ENCODE measurements around the gene GRK5.

GRK5 gene

GRCh38 chr10:119393421-119393820, 186.1 kb downstream of the GRK5 start:
- no peak overlapping the region for H3K4me3 ChIP-seq (ENCODE audit: low read depth in 1 of 2, low read length in 2 of 2)
- peaks cover 4% of the 10 kb centered on the region; the same call in 1 of the 2 replicates for H3K36me3 ChIP-seq (ENCODE audit: insufficient read depth, low read length)
- no peak overlapping the region for H3K4me2 ChIP-seq (ENCODE audit: insufficient read depth, low read length)
- no peak for ATAC-seq (ENCODE audit: insufficient read depth, low read depth)
- H3K9ac ChIP-seq (ENCODE audit: low read depth, low read length) = no peak overlapping the region
- no peak overlapping the region for H3K27ac ChIP-seq (ENCODE audit: low read length)
- H3K9me3 ChIP-seq (ENCODE audit: insufficient read depth, low read length, severe bottlenecking) = no peaks in the 10 kb centered on the region
- no peak for DNase-seq
- H3K4me1 ChIP-seq (ENCODE audit: insufficient read depth, low read length) = no peaks in the 10 kb centered on the region
- no peaks in the 10 kb centered on the region for H3K79me2 ChIP-seq (ENCODE audit: insufficient read depth, low read length)
- H2AFZ ChIP-seq (ENCODE audit: low read depth, low read length) = no peak overlapping the region
- H3K27me3 ChIP-seq (ENCODE audit: insufficient read depth, low read length, poor library complexity) = no peaks in the 10 kb centered on the region
- no peak for TF ChIP-seq CTCF (IDR thresholded peaks at IDR 0.05; ENCODE audit: borderline replicate concordance, extremely low read depth, low read length, poor library complexity, severe bottlenecking)
- TF ChIP-seq EZH2 (IDR thresholded peaks at IDR 0.05; ENCODE audit: borderline replicate concordance, low read depth, low read length, severe bottlenecking) = no peak
- no peaks in the 10 kb centered on the region for H4K20me1 ChIP-seq (ENCODE audit: insufficient read depth, low read length)

GRCh38 chr10:119393845-119394244, 186.5 kb downstream of the GRK5 start:
- no peak overlapping the region for H3K9ac ChIP-seq (ENCODE audit: low read depth, low read length)
- no peak overlapping the region for H3K27ac ChIP-seq (ENCODE audit: low read length)
- TF ChIP-seq CTCF (IDR thresholded peaks at IDR 0.05; ENCODE audit: borderline replicate concordance, extremely low read depth, low read length, poor library complexity, severe bottlenecking) = no peak
- no peak for TF ChIP-seq EZH2 (IDR thresholded peaks at IDR 0.05; ENCODE audit: borderline replicate concordance, low read depth, low read length, severe bottlenecking)
- H3K36me3 ChIP-seq (ENCODE audit: insufficient read depth, low read length) = peaks cover 4% of the 10 kb centered on the region; the same call in 1 of the 2 replicates
- H3K4me3 ChIP-seq (ENCODE audit: low read depth in 1 of 2, low read length in 2 of 2) = no peak overlapping the region
- H2AFZ ChIP-seq (ENCODE audit: low read depth, low read length) = no peak overlapping the region
- H3K9me3 ChIP-seq (ENCODE audit: insufficient read depth, low read length, severe bottlenecking) = no peaks in the 10 kb centered on the region
- DNase-seq (no peak), ATAC-seq (ENCODE audit: insufficient read depth, low read depth) (no peak)
- H3K4me1 ChIP-seq (ENCODE audit: insufficient read depth, low read length) = no peaks in the 10 kb centered on the region
- no peak overlapping the region for H3K4me2 ChIP-seq (ENCODE audit: insufficient read depth, low read length)
- H4K20me1 ChIP-seq (ENCODE audit: insufficient read depth, low read length) = no peaks in the 10 kb centered on the region
- H3K27me3 ChIP-seq (ENCODE audit: insufficient read depth, low read length, poor library complexity) = no peaks in the 10 kb centered on the region
- no peaks in the 10 kb centered on the region for H3K79me2 ChIP-seq (ENCODE audit: insufficient read depth, low read length)

- Histone ChIP-seq H3K9me3 (ENCODE audit: insufficient read depth, low read length, severe bottlenecking) (no peaks in the 10 kb centered on the region), H3K27me3 (ENCODE audit: insufficient read depth, low read length, poor library complexity) (no peaks in the 10 kb centered on the region), H3K4me2 (ENCODE audit: insufficient read depth, low read length) (no peak overlapping the region), H3K79me2 (ENCODE audit: insufficient read depth, low read length) (no peaks in the 10 kb centered on the region), H3K27ac (ENCODE audit: low read length) (no peak overlapping the region), H4K20me1 (ENCODE audit: insufficient read depth, low read length) (no peaks in the 10 kb centered on the region), H3K9ac (ENCODE audit: low read depth, low read length) (no peak overlapping the region), H3K4me1 (ENCODE audit: insufficient read depth, low read length) (no peaks in the 10 kb centered on the region), H3K36me3 (ENCODE audit: insufficient read depth, low read length) (peaks cover 4% of the 10 kb centered on the region; the same call in 1 of the 2 replicates), H2AFZ (ENCODE audit: low read depth, low read length) (no peak overlapping the region), H3K4me3 (ENCODE audit: low read depth in 1 of 2, low read length in 2 of 2) (no peak overlapping the region)
- DNase-seq (no peak), ATAC-seq (ENCODE audit: insufficient read depth, low read depth) (no peak)
- no peak for TF ChIP-seq CTCF (IDR thresholded peaks at IDR 0.05; ENCODE audit: borderline replicate concordance, extremely low read depth, low read length, poor library complexity, severe bottlenecking)
- TF ChIP-seq EZH2 (IDR thresholded peaks at IDR 0.05; ENCODE audit: borderline replicate concordance, low read depth, low read length, severe bottlenecking) = no peak
Observed at GRCh38 chr10:119394657-119395279, 187.4 kb downstream of the GRK5 start.
